Stimulated activated naive CD8-positive, alpha-beta T cell treated with anti-CD3 and anti-CD28 coated beads, Interleukin-15, Interleukin-2, amounts not matched to agents 100 ng/mL and 50 ng/mL, for 24 hours (primary cell): ENCODE measurements around the gene FBXO38.
A peak's percentile ranks its signal among the peaks of the same experiment; 100 is the strongest.

ENCODE experiments used
- H3K27ac Mint-ChIP-seq: one replicate; pipeline ENCODE4 v1.8.0; 2021; ENCODE audit warnings: mild to moderate bottlenecking, mixed read lengths
- H3K27me3 Mint-ChIP-seq: one replicate; pipeline ENCODE4 v1.8.0; 2021; ENCODE audit warnings: mixed read lengths
- H3K36me3 Mint-ChIP-seq: one replicate; pipeline ENCODE4 v1.8.0; 2021; ENCODE audit warnings: low read depth, mixed read lengths
- H3K4me1 Mint-ChIP-seq: one replicate; pipeline ENCODE4 v1.8.0; 2021; ENCODE audit warnings: low read depth, mixed read lengths
- H3K4me3 Mint-ChIP-seq: one replicate; pipeline ENCODE4 v1.8.0; 2021; ENCODE audit warnings: mild to moderate bottlenecking, mixed read lengths
- H3K9me3 Mint-ChIP-seq: one replicate; pipeline ENCODE4 v1.8.0; 2021; ENCODE audit warnings: mixed read lengths

FBXO38 gene

DNA sequence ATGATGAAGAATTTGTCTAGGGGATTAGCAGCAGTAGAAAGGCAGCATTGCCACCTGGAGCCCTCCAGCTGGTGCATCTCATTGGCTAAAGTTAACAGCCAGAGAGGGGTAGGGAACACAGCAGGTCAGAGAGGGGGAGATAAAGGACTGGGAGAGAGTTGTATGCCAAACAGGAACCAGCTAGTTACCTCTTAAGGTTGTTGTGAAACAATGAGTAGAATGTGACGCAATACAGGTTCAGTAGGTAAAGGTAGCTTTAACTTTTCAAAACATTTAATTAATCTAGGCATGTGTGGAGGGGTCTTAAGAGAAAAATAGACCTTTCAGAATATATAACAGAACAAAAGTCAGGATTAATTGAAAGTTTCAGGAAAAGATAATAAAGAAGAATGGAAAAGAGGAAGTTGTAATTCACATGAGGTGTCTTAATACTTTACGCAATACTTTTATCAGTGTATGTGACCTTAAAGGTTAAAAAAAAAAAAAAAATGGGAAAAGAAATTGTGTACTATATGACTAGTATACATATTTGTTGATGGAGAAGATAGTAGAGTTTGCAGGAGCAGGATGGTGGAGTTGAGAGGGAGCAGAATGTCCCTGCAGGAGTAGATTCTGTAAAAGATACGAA lies 14.3 kb downstream of the FBXO38 start:
- Mint-ChIP-seq H3K4me3 (no peak overlapping the region), H3K4me1 (peaks cover 67% of the 10 kb centered on the region), H3K27ac (peak overlapping the region; percentile 49), H3K27me3 (no peaks in the 10 kb centered on the region), H3K36me3 (peaks cover 79% of the 10 kb centered on the region), H3K9me3 (no peaks in the 10 kb centered on the region)

DNA sequence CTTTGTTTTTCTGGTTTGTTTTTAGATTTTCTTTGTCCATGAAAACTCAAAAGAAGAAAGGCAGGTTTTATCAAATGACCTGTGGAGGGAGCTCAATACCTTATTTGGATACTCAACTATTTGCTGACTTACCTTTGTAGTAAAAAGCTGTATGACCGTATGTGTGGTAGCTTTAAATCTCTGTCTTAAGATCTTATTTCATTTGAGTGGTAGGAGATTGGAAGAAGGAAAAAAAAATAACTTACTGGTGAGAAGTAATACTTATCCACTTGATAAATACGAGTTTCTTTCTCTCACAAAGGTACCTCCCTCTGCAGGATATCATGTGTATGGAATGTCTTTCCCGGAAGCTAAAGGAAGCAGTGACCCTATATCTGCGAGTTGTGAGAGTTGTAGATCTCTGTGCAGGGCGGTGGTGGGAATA lies 15.0 kb downstream of the FBXO38 start:
- Mint-ChIP-seq H3K36me3 (peaks cover 81% of the 10 kb centered on the region), H3K4me1 (peaks cover 69% of the 10 kb centered on the region)

DNA sequence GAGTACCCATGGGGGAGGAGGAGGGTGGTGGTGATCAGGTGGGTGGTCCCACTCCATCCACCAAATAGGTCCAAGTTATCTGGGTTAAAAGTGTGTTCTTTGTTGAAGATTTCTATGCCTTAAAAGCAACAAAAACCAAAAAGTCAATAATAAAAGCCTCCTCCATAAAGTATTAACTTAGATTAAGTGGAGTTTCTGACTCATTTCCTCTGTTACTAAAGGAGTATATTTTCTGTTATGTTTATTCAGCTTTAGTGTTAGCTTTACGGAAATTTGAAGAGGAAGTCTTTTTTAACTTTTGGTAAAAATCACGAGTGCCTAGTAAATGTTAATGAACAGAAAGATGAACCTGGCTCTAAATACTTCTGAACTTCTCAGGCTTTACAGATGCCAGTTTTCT lies 17.8 kb downstream of the FBXO38 start:
- Mint-ChIP-seq H3K36me3 (peaks cover 95% of the 10 kb centered on the region), H3K9me3 (no peaks in the 10 kb centered on the region), H3K27me3 (no peaks in the 10 kb centered on the region), H3K4me1 (peaks cover 65% of the 10 kb centered on the region), H3K4me3 (no peak overlapping the region), H3K27ac (peak overlapping the region; percentile 94)

More for the DNA sequence above, 15.0 kb downstream of the FBXO38 start:
- H3K27ac Mint-ChIP-seq: peak overlapping the region; percentile 53
- no peak overlapping the region for H3K4me3 Mint-ChIP-seq
- H3K27me3 Mint-ChIP-seq: no peaks in the 10 kb centered on the region
- H3K9me3 Mint-ChIP-seq: no peaks in the 10 kb centered on the region

DNA sequence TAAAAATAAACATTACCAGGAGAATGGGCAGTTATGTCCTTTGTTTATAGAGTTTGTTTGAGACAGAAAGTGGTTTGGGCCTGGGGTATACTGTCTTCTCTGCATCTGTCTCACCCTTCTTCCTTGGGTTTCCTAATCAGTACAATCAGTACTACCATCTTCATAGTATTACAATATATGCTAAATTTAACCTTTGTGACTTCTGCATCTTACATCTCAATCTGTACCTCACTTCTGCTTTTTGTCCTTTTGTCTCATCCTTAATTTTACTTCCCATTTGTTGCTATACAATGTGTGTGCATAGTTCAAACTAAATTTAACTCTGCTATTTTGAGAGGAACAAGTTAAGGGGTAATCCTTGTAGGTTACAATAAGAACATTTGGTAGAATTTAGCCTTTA lies 19.6 kb downstream of the FBXO38 start:
- Mint-ChIP-seq H3K27me3 (no peaks in the 10 kb centered on the region), H3K27ac (peak overlapping the region; percentile 72), H3K36me3 (peaks cover 92% of the 10 kb centered on the region), H3K9me3 (no peaks in the 10 kb centered on the region), H3K4me1 (peaks cover 55% of the 10 kb centered on the region), H3K4me3 (no peak overlapping the region)

DNA sequence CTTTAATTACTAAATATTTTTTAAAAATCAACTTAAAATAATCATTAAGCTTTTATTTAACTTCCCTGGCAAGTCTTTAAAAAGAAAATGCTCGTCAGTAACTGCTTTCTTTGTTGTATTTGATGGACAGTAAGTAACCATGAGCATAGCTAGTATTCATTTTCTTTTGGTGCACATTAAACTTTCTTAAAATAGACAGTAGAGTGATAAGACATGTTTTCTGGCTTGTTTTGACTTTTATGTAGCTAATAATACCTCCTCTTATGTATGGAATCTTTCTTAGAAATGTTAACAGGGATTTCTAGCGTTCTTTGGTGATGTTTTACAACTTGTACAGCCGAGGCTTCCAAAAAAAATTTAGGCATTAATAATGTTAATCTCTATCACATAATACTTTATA lies 22.6 kb downstream of the FBXO38 start:
- Mint-ChIP-seq H3K9me3 (no peaks in the 10 kb centered on the region), H3K4me3 (no peak overlapping the region), H3K36me3 (peaks cover 86% of the 10 kb centered on the region), H3K27me3 (no peaks in the 10 kb centered on the region), H3K4me1 (peaks cover 27% of the 10 kb centered on the region), H3K27ac (peak overlapping the region; percentile 9)

DNA sequence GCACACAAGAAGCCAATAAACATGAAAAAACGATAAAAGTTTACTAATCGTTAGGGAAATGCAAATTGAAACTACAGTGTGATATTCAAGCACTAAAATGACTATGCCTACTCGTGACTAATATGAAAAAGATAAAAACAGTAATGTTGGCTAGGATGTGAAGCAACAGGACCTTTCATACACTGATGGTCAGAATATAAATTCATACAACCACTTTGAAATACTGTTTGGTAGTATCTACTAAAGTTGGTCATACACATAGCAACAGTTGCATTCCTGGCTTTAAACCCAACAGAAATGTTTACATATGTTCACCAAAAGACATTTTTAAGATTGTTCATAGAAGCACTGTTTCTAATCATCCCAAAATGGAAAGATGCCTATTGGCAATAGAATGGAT lies 24.3 kb downstream of the FBXO38 start:
- Mint-ChIP-seq H3K9me3 (no peaks in the 10 kb centered on the region), H3K4me3 (no peak overlapping the region), H3K27me3 (no peaks in the 10 kb centered on the region), H3K36me3 (peaks cover 83% of the 10 kb centered on the region), H3K4me1 (peaks cover 17% of the 10 kb centered on the region), H3K27ac (no peak overlapping the region)

DNA sequence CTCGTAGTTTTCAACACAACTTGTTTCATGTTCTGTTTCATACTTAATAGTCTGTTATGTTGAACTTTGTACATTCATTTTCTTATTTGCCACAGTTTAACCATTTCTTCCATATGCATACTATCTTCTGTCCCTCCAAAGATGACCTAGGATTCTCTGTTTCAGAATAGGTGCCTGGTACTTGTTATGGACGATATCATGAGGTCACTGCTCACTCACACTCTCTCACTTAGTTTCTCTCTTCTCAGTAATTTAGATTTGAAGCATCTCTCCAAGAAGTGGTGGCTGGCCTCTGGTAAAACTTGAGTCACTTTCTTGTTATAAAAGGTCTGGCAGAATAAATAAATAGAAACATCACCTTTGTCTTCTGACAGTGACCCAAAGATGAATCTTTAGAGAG lies 28.4 kb downstream of the FBXO38 start:
- Mint-ChIP-seq H3K27ac (peak overlapping the region; percentile 60), H3K36me3 (peaks cover 84% of the 10 kb centered on the region), H3K4me3 (no peak overlapping the region), H3K27me3 (no peaks in the 10 kb centered on the region), H3K4me1 (peaks cover 5% of the 10 kb centered on the region), H3K9me3 (no peaks in the 10 kb centered on the region)

DNA sequence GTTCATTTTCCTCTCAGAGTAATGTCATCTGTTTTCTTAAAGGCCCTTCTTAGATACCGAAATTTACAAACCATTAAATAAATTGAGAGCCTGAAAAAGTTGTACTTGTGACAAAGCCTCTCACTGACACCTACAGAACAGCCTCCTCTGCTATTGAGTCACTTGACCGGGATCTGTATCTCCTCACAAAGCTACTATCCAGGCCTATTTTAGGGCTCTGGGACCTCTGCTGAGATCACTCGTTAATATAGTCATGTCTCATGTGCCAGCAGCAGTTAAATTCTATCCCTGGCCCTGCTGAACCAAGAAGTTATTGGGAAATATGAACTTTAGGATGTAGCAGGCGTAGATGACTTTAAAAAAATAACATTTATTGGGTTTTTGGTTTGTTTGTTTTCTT lies 31.1 kb downstream of the FBXO38 start:
- no peaks in the 10 kb centered on the region for H3K4me1 Mint-ChIP-seq
- H3K4me3 Mint-ChIP-seq: no peak overlapping the region
- no peak overlapping the region for H3K27ac Mint-ChIP-seq
- H3K27me3 Mint-ChIP-seq: no peaks in the 10 kb centered on the region
- no peaks in the 10 kb centered on the region for H3K9me3 Mint-ChIP-seq
- peaks cover 92% of the 10 kb centered on the region for H3K36me3 Mint-ChIP-seq

DNA sequence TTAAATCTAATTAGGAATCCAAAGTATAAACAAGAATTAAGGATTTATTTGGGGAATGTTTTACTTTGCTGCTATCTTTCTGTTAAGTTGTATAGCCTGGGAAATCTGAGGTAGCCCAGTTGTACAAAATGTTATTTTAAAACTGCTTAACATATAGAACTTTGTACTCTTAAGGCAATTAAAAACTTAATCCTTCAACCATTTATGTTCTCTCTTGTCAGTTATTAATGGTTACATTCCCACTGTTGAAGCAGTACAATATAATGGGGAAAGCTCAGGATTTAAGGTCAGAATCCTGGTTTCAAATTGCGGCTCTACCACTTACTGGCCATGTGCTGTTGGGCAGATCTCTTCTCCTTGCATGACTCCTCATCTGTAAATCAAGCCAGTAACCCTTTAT lies 32.7 kb downstream of the FBXO38 start:
- no peaks in the 10 kb centered on the region for H3K9me3 Mint-ChIP-seq
- H3K4me3 Mint-ChIP-seq: no peak overlapping the region

DNA sequence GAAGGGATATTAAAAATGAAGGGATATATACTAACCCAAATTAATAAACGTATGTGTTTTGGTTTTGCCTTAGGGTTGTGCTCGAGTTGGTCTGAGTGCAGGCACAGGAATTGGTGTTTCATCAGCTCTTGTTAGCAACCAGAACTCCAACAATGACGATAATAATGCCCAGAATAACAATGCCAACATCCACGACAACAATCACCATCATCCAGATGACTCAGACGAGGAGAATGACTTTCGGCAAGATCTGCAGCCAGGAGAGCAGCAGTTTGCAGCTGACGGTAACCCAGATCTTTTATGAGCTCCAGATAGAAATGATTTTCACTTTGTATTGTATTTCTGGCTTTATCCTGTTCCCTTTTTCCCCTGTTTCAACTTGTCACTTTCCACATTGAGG lies 33.2 kb downstream of the FBXO38 start:
- Mint-ChIP-seq H3K27me3 (no peaks in the 10 kb centered on the region), H3K27ac (no peak overlapping the region), H3K9me3 (no peaks in the 10 kb centered on the region), H3K36me3 (peaks cover 79% of the 10 kb centered on the region), H3K4me1 (peaks cover 4% of the 10 kb centered on the region), H3K4me3 (no peak overlapping the region)

More for the DNA sequence above, 32.7 kb downstream of the FBXO38 start:
- no peaks in the 10 kb centered on the region for H3K4me1 Mint-ChIP-seq
- no peak overlapping the region for H3K27ac Mint-ChIP-seq
- H3K36me3 Mint-ChIP-seq: peaks cover 77% of the 10 kb centered on the region
- H3K27me3 Mint-ChIP-seq: no peaks in the 10 kb centered on the region

DNA sequence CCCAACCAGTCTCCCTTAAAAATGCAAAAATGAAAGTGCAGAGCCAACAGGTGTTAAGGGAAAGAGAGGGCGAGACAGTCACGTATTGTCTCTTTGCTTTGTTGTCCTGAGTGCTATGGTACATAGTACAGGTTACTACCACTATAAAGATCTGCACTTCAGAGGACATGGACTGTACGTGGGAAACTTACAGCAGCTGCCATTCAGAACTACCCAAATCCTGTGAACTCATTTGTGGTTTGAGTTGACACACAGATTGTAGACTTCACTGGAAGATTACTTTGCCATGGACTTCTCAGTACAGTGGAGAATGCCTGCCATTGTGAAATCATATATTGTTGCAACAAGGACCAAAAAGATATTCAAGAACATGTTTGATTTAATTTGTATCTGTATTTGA lies 34.8 kb downstream of the FBXO38 start:
- Mint-ChIP-seq H3K9me3 (no peaks in the 10 kb centered on the region), H3K4me3 (no peak overlapping the region), H3K4me1 (peaks cover 4% of the 10 kb centered on the region), H3K36me3 (peaks cover 80% of the 10 kb centered on the region), H3K27ac (no peak overlapping the region), H3K27me3 (no peaks in the 10 kb centered on the region)

DNA sequence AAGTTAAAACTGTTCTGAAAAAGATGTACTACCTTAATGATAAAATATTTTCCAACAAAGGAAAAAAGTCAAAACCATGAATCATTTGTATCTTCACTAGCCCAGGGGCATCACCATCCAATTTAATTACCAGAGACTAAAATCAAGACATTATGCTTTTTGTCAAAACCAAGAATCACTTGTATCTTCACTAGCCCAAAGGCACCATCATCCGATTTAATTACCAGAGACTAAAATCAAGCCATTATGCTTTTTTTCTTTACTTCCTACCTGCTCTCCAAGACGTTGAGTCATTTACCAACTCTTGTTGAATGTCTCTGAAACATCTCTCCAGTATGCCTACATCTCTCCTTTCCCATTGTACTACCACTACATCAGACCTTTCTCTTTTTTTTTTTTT lies 37.9 kb downstream of the FBXO38 start:
- H3K36me3 Mint-ChIP-seq: peaks cover 77% of the 10 kb centered on the region
- peak overlapping the region; percentile 65 for H3K27ac Mint-ChIP-seq

DNA sequence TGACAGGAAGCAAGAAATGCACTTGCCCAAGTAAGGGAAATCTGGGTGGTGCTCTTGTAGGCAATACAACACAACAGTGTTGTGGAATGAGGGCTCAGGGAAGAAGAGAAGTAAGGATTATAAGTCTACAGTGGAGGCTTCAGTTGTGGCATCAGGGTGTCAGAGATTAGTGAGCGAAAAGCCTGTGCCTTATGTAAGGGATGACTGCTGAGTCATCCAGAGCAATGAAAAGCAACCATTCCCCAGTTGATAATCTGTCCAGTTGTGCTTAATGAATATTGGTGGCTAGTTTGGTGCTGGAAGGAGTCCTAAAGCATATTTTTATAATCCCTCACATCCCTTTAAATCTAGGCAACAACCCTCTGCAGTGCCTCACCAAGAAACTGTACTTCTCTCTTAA lies 42.0 kb downstream of the FBXO38 start:
- Mint-ChIP-seq H3K4me1 (peaks cover 11% of the 10 kb centered on the region), H3K27ac (peak overlapping the region; percentile 28), H3K36me3 (peaks cover 77% of the 10 kb centered on the region), H3K27me3 (no peaks in the 10 kb centered on the region), H3K4me3 (no peak overlapping the region), H3K9me3 (no peaks in the 10 kb centered on the region)

More for the DNA sequence above, 37.9 kb downstream of the FBXO38 start:
- Mint-ChIP-seq H3K4me3 (no peak overlapping the region), H3K4me1 (peaks cover 4% of the 10 kb centered on the region), H3K9me3 (no peaks in the 10 kb centered on the region), H3K27me3 (no peaks in the 10 kb centered on the region)

DNA sequence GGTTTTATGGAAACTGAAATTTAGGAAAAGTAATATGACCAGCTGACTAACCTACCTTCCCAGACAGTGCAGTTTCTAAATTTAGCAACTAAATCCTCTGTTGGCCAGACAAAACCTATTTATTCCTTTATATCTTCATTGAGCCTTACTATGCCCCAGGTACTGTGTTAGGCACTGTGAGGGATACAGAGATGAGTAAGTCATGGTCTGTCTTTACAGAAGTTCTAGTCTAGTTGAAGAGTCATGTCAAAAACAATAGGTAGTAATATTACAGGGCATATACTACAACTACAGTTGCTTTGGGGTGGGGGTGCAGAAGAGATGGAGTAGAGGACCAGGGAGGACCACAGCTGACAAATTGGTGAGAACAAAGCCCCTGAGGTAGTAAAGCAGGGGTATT lies 42.8 kb downstream of the FBXO38 start:
- Mint-ChIP-seq H3K4me3 (no peak overlapping the region), H3K9me3 (no peaks in the 10 kb centered on the region), H3K27me3 (no peaks in the 10 kb centered on the region), H3K27ac (peak overlapping the region; percentile 64), H3K4me1 (peaks cover 11% of the 10 kb centered on the region), H3K36me3 (peaks cover 82% of the 10 kb centered on the region)

DNA sequence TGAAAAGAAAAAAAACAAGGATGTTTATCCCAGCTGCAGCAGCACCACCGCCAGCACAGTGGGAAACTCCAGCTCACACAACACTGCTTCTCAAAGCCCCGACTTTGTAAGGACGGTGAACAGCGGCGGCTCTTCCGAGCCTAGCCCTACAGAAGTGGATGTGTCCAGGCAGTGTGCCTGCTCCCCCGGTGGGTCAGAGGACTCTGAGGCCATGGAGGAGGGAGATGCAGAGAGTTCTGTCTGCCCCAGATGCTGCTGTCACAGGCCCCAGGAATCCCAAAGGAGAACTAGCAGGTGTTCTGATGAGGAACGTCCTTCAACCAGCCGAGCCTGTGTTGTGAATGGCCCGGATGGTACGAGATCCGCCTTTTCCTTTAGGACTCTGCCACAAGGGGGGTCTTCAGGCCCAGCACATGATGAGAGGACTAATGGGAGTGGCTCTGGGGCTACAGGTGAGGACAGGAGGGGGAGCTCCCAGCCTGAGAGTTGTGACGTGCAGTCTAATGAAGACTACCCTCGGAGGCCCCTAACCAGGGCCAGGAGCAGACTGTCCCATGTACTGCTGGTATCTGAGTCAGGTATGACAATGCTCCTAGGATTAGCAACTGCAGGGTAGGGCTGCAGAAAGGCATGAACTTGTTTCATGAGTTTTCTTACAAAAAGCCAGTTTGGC lies 43.7 kb downstream of the FBXO38 start:
- H3K4me1 Mint-ChIP-seq: peaks cover 7% of the 10 kb centered on the region
- peaks cover 72% of the 10 kb centered on the region for H3K36me3 Mint-ChIP-seq
- no peak overlapping the region for H3K4me3 Mint-ChIP-seq
- H3K27me3 Mint-ChIP-seq: no peaks in the 10 kb centered on the region
- H3K9me3 Mint-ChIP-seq: no peaks in the 10 kb centered on the region
- H3K27ac Mint-ChIP-seq: no peak overlapping the region

DNA sequence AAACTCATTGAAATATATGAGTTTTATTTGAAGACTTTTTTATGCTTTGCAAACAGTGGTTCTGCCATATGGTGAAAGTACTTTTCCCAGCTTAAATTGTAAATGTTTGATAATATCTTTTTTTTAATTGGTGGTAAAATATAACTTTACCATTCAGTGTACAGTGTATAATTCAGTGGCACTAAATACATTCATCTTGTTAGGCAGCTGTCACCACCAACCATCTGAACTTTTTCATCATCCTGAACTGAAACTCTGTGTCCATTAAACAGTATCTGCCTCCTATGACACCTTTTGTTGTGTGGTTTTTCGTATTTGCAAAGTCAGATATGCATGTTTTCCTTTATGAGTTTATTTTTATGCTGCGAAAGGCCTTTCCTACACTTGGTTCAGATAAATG lies 45.1 kb downstream of the FBXO38 start:
- H3K4me3 Mint-ChIP-seq: no peak overlapping the region
- H3K27me3 Mint-ChIP-seq: no peaks in the 10 kb centered on the region
- peaks cover 73% of the 10 kb centered on the region for H3K36me3 Mint-ChIP-seq
- no peaks in the 10 kb centered on the region for H3K9me3 Mint-ChIP-seq
- H3K27ac Mint-ChIP-seq: peak overlapping the region; percentile 26
- peaks cover 7% of the 10 kb centered on the region for H3K4me1 Mint-ChIP-seq
